HEK293T (cell line): ENCODE measurements around the gene TRIML1.

Experiments
- CTCF ChIA-PET: fragments of 350-600 bp; formaldehyde crosslinking; extraction: SDS; loops from one replicate; lab custom pipeline; 2021; ENCODE audit warnings: antibody characterized with exemption, inconsistent platforms; lab: Yijun Ruan, JAX
- POLR2A ChIA-PET: fragments of 350-600 bp; formaldehyde crosslinking; extraction: SDS; loops from one replicate; lab custom pipeline; 2020; ENCODE audit warnings: antibody characterized with exemption, inconsistent platforms; lab: Yijun Ruan, JAX
- DNase-seq: peaks from one replicate; pipeline ENCODE4 v3.0.0; 2012; ENCODE audit warnings: mixed read lengths; ENCODE audit errors: extremely low spot score
- ARNT ChIP-seq: fragments of 450-650 bp; IDR thresholded peaks from 2 replicates; pipeline ENCODE4 v1.6.1; 2017; ENCODE audit warnings: mild to moderate bottlenecking
- BHLHE40 ChIP-seq: fragments of 450-650 bp; IDR thresholded peaks from 2 replicates; pipeline ENCODE4 v1.6.1; 2016; ENCODE audit warnings: mild to moderate bottlenecking, moderate library complexity, borderline replicate concordance
- CTBP1 ChIP-seq: fragments of 450-650 bp; IDR thresholded peaks from 2 replicates; pipeline ENCODE4 v1.6.1; 2016; ENCODE audit warnings: borderline replicate concordance
- ELF4 ChIP-seq: fragments of 450-650 bp; IDR thresholded peaks from 2 replicates; pipeline ENCODE4 v1.6.1; 2017; ENCODE audit warnings: antibody characterized with exemption
- FOXA1 ChIP-seq: fragments of 450-650 bp; IDR thresholded peaks from 2 replicates; pipeline ENCODE4 v1.6.1; 2016; ENCODE audit warnings: mild to moderate bottlenecking
- FOXK2 ChIP-seq: fragments of 450-650 bp; IDR thresholded peaks from 2 replicates; pipeline ENCODE4 v1.6.1; 2016; ENCODE audit warnings: mild to moderate bottlenecking
- FOXM1 ChIP-seq: fragments of 450-650 bp; IDR thresholded peaks from 2 replicates; pipeline ENCODE4 v1.6.1; 2017; ENCODE audit warnings: mild to moderate bottlenecking, borderline replicate concordance
- HDGF ChIP-seq: fragments of 450-650 bp; IDR thresholded peaks from 2 replicates; pipeline ENCODE4 v1.6.1; 2017; ENCODE audit warnings: antibody characterized with exemption, borderline replicate concordance
- L3MBTL2 ChIP-seq: fragments of 450-650 bp; conservative IDR thresholded peaks from 2 replicates; pipeline ENCODE4 v1.6.1; 2016; ENCODE audit warnings: mild to moderate bottlenecking
- NFRKB ChIP-seq: fragments of 450-650 bp; IDR thresholded peaks from 2 replicates; pipeline ENCODE4 v1.6.1; 2016; ENCODE audit warnings: mild to moderate bottlenecking, moderate library complexity
- SP1 ChIP-seq: fragments of 450-650 bp; IDR thresholded peaks from 2 replicates; pipeline ENCODE4 v1.6.1; 2017
- SUZ12 ChIP-seq: fragments of 450-650 bp; IDR thresholded peaks from 2 replicates; pipeline ENCODE4 v1.6.1; 2016; ENCODE audit warnings: mild to moderate bottlenecking
- TARDBP ChIP-seq: fragments of 450-650 bp; IDR thresholded peaks from 2 replicates; pipeline ENCODE4 v1.6.1; 2016
- TF ChIP-seq, protein P1 (sequence below): fragments of 450-650 bp; IDR thresholded peaks from 2 replicates; pipeline ENCODE4 v1.6.1; 2016

The TRIML1 gene

DNA sequence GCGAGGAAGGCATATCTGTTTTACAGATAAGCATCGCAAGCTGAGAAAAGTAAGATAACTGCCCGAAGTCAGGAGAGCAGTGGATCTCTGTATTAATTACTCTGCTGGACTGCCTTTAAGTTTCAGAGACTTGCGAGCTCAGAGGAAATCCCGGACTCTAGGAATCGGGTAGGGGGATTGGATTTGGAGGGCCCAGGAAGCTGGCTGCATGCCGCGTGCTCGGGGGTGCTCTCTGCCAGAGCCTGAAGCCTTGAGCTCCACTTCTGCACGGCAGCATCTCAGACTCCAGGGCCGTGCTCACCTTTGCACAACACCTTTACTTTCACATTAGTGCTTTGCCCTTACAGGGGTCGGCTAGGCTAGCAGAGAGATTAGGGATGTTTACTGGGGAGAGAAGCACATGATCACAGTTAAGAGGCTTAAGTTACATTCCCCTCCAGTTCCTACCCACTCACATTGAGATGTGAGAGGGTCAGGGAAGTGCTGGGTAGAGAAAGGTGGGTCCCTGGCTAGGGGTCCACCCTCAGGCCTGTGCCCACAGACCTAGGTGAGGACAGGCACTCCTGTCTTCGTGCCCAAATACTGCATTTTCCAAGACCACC, 57.0 kb downstream of the TRIML1 start:
- no peak for DNase-seq
- ChIA-PET POLR2A (no interaction called here), CTCF (interaction anchor here (1.6 kb wide), 1 partner anchor 9 kb away, joined by 4 read pairs; no protein-coding TSS in a partner anchor)
- TF ChIP-seq L3MBTL2: no peak
- no peak for TF ChIP-seq NFRKB
- TF ChIP-seq, protein P1, sequence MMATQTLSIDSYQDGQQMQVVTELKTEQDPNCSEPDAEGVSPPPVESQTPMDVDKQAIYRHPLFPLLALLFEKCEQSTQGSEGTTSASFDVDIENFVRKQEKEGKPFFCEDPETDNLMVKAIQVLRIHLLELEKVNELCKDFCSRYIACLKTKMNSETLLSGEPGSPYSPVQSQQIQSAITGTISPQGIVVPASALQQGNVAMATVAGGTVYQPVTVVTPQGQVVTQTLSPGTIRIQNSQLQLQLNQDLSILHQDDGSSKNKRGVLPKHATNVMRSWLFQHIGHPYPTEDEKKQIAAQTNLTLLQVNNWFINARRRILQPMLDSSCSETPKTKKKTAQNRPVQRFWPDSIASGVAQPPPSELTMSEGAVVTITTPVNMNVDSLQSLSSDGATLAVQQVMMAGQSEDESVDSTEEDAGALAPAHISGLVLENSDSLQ: no peak
- no peak for TF ChIP-seq ARNT
- no peak for TF ChIP-seq HDGF
- no peak for TF ChIP-seq TARDBP
- TF ChIP-seq BHLHE40: no peak
- TF ChIP-seq SP1: no peak
- no peak for TF ChIP-seq FOXA1
- no peak for TF ChIP-seq CTBP1
- TF ChIP-seq SUZ12: no peak
- no peak for TF ChIP-seq FOXK2
- TF ChIP-seq ELF4: no peak
- TF ChIP-seq FOXM1: no peak
